NOMO-1 treated with DMSO at 0.1 percent for 48 hours (cell line): Measurements from ENCODE around the gene CEP192.

ENCODE experiments used
- DNase-seq: peaks from one replicate; lab custom pipeline; 2025; ENCODE audit not compliant: unreplicated experiment; lab: John Stamatoyannopoulos, UW

CEP192 gene

DNA sequence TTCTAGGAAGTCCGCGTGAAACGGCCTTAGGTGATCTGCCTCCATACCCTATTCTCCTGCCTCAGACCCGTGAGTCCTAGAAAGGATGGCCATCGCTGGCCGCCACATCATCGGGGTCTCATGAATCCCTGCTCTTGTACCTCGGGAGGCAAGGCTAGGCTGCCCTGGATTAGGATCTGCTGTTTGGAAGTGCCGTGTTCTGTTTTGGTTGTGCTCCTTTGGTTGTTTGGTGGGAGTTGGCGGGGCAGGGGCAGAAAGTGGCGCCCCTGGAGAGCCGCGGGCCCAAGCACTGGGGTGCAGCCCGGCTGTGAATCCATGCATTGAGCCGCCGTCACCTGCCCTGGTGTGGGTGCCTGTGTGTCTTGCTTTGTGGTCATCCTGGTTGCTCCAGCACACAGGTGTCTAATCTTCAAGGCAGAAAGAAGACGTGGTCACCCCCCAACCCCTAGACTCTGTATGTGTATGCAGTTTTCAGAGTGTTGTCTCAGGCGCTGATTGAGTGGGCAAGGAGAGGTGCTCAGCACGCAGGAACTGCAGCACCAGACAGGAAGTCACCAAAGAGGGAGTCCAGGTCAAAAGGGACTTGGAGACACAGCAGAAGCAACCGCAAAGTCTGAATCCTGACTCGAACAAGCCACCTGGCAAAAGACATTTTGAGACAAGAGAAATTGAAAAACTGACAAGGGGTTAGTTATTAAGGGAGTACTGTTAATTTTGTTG lies 147.4 kb downstream of the CEP192 start:
- no peak for DNase-seq

DNA sequence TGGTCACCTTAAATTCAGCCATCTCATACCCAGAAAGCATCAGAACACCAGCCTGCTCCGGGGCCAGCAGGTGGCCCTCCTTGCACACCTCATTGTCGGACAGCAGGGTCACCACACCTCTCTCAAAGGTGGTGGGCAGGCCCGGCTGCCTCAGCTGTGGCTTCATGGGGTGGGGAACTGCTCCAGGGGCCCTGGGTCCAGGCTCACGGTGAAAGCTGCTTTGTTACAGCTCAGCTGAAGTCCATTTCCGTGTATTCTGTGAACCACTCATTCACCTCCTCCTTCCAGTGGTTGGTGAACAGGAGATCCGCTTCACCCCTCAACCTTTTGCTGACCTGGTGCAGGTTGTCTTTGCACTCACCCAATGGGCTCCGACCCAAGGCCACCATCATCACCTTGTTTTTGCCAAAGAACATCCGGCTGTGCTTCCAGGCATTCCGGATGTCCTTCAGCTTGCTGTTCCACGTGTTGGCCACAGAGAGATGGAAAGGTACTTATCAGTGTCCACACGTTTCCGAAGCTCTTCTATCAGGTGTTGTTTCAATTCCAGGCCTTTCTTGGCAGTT lies 148.8 kb downstream of the CEP192 start:
- no peak for DNase-seq

DNA sequence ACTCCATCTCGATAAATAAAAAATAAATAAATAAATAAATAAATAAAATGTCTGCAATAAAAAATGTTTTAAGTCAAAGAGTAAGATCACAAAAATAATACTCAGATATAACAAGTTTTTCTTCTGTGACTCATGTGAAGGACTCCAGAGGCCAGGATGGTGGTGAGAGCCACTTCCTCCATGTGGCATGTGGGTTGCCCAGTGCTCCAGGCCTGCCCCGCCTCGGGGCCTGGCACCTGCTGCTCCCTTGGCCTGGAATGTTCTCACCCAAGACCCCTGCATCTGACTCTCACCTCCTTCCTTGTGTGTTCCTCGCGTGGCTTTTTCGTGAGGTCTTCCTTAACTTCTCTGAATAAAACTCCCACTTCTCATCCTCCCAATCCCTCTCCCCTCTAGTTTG lies 150.0 kb downstream of the CEP192 start:
- DNase-seq = no peak

DNA sequence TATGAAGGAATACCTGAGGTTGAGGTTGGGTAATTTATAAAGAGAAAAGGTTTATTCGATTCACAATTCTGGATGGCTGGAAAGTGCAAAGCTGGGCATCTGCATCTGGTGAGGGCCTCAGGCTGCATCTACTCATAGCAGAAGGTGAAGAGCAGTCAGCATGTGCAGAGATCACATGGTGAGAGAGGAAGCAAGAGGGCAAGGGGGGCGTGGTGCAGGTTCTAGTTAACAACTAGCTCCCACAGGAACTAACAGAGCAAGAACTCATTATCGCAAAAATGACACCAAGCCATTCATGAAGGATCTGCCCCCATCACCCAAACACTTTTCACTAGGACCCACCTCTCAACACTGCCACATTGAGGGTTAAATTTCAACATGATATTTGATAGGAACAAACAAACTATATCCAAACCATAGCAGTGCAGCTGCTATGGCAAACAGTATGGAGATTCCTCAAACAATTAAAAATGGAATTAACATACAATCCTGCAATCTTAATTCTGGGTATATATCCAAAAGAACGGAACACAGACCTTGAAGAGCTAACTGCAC lies 154.6 kb downstream of the CEP192 start:
- DNase-seq = no peak

DNA sequence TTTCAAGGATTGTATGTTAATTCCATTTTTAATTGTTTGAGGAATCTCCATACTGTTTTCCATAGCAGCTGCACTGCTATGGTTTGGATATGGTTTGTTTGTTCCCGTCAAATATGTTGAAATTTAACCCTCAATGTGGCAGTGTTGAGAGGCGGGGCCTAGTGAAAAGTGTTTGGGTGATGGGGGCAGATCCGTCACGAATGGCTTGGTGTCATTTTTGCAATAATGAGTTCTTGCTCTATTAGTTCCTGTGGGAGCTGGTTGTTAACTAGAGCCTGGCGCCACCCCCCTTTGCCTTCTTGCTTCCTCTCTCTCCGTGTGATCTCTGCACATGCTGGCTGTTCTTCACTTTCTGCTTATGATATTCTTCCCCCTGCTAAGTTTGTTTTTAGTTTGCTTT lies 156.0 kb downstream of the CEP192 start:
- DNase-seq = peak; percentile 77

DNA sequence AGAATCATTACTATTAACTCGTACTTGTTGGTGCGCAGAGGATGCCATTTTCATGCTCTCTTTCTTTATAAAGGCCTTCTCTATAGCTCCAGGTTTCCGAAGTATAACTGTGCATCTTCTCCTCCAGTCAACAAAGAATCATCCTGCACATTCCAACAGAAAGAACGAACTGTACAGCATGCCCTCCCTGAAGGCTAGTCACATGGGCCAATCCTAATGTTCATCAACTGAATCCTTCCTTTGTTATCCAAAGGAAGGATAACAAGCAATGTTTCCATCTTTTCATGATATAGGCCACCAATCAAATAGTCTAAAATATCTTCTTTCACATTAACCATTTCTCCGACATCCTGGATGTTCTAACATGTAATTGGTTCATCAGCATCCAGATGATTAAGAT lies 160.5 kb downstream of the CEP192 start:
- DNase-seq = no peak

DNA sequence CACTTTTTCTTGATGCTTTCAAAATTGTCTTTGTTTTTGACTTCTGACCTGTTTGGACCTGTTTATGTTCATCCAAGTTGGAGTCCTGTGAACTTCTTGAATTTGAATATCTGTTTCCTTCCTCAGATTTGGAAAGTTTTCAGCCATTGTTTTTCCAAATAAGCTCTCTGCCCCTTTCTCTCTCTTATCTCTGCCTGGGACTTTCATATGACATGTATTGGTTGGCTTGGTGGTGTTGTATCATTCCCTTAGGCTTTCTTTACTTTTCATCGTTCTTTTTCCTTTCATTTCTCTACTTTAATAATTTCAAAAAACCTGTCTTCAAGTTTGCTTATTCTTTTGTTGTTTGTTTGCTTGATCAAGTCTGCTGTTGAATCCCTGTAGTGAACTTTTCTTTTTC lies 167.3 kb downstream of the CEP192 start:
- no peak for DNase-seq

DNA sequence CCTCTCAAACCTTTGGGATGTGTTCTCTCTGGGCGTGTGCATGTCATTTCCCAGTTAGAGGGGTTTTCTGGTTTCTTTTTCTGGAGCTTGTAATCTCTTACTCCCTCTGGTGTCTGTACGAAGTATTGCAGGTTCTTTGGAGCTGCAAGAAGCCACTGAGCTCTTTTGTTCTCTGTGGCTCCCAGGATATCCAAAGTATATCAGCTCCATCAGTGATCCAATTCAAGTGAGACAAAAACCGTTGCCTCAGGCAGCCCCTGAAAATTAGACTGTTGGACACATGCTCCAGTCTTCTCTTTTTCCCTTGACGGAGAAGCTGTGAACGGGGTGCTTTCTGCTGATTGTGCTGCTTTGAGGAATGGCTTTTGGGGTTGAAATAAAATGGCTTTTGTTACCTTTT lies 168.4 kb downstream of the CEP192 start:
- peak; percentile 58 for DNase-seq

DNA sequence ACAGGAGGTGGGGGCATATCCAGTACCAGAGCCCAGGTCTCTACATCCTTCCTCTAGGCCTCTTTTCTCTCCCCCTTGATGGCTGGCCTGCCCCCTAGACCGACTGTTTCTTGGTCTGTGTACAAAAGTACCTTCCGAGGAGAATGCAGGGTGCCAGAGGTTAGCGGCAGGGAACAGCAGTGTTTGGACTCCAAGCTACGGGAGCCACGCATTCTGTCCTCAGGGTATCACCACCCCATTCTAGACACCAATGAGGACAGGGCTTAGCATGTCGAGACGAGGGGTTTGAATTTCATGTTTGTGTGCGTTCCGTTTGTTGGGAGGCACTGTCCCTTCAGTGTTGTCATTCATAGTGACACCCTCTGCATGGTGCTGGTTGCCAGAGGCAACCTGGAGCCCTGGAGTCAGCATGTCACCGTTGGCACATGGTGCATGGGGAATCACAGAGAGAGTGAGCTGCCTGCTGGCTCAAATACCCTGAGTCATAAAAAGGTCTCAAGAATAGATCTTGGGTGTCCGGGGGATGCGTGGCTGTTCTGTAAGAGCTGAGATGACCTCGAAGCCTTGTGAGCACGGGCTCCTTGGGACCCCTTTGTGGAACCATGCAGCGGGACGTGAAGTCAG lies 170.2 kb downstream of the CEP192 start:
- DNase-seq = no peak

DNA sequence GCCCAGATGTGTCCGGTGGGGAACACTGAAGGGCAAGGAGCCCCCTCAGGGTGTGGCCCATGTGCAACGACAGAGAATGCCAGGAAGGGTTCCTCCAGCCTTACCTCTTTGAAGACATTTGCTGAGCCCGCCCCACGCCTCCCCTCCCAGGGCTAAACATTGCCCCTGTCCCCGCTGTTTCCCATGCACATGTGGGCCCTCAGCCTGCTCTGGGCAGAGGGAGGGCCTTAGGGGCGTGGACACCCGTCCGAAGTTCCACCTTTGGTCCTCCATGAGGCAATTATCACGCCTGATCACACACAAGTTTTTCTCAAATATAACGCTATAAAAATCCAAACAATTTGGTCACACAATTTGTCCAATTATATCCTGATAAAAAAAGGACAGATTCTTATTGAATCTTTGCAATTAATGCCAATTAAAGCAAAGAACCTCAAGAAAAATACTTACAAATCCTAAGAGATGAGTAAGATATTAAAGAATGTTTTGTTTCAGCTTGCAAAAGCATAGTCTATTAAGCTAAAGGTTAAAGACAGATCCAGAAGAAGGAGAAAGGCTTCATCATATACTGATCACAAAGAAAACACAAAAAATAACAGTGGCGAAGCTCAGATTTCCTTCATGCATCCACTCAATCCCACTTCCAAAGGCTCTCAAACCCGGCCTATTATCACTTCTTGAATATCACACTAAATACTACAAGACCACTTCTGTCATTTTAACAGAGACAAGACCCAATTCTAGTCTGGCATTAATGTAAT lies 172.2 kb downstream of the CEP192 start:
- no peak for DNase-seq

DNA sequence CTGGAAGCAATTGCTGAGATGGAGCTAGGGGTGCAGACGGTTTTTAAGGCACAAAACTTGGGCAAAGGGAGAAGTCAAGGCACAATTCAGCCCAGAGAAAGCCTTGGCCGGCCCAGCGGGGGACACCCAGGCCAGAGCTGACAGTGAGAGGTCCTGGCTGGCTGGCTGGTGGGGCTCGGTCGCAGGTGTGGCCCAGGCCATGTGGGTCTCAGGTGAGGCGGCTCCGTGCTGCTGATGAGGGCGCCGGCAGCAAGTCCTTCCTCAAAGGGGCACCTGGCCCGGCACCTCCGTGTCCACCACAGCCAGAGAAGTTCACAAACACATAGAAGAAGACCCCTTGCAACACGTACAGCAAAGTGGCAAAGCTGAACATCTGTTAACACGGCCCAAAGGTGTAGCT lies 173.2 kb downstream of the CEP192 start:
- DNase-seq = no peak

DNA sequence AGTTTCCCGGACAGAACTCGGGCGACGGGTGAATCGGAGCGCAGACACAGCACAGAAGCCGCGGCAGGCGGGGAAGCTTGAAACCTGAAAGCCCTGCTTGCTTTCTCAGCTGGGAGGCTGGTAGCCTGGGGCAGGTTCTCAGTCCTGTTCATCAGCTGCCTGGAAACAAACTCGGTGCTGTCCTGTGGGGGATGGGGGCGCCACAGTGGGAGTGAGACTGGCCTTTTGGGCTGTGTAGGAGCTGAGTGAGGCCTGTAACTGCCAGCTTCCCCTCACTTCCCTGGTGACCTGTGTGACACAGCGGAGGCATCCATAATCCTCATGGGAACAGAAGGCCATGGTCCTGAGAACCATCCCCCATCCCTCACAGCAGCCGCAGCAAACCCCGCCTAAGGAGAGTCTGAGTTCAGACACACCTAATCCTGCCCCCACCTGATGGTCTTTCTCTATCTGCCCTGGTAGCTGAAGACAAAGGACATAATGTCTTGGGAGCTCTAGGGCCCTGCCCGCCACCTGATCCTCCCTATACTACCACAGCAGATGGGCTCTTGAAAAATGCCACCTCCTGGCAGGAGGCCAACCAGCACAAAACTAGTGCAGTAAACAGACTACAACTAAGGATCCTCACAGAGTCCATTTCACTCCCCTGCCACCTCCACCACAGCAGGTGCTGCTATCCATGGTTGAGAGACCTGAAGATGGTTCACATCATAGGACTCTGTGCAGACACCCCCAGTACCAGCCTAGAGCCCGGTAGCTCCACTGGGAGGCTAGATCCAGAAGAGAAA lies 174.7 kb downstream of the CEP192 start:
- DNase-seq = no peak

DNA sequence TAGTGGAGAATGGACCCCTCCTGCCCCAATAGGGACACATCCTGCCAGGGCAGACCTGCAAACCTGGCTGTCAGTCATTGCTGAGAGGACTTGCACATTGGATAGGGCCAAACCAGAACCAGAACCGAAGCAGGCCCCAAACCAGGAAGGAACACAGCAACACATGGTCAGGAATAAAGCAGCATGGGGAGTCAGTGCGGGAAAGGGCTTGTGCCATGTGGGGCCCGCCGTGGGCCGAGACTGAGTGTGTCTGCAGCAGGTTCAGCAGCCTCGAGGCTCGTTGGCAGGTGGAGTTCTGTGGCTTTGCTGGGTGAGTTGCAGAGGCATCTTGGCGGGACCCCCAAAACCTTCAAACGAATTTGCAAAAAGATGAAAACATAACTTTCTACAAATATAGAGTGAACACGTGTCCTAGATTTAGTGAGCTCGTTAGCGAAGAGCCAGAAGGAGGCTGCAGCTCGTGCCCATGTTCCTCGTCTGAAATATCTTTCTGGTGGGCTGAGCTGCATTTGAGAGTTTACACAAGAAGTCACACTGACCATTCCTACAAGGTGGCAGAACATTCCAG lies 182.5 kb downstream of the CEP192 start:
- no peak for DNase-seq
